Smooth muscle cell of the umbilical artery (primary cell): ENCODE results near the gene MYF6. TPM values are rescaled to one million over a fixed set of nuclear protein-coding genes. Genes with fewer than 3 reads are reported as not detected.

Source experiments
- total RNA-seq: library from RNA; depleted of rRNA; stranded (reverse); fragments of >200 nt; gene quantifications from 2 replicates; pipeline ENCODE4 v1.2.3, GENCODE V29; 2014

The MYF6 gene
- total RNA-seq: not detected in 2 replicates

DNA sequence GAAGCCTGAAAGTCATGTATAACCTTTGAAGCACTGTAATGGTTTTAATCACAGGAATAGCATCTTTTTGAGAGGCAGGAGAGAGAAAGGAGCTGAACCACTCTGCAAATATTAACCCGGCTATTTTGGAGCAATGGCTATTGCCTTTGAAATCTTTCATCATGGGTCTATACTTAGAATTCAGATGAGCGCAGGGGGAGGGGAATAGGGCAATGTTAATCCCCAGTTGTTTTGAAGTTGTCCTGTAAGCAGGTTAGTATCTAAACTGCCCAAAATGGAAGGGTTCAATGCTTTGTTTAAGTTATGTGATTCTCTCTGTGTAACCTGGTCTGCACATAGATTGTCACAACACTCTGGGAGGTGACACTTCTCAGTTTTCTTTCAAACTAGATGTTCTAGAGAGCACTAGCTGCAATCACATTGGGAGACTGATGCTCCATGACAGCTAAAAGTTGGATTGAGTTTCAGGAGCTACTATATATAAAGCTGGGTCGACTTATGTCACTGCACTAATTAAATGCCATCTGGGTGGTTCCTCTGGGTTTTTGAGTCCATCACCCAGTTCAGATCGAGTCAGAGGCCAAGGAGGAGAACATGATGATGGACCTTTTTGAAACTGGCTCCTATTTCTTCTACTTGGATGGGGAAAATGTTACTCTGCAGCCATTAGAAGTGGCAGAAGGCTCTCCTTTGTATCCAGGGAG lies at the start of gene MYF6:
Gene MYF6 (plus strand): TSS at position 509 of the 704 bp plus-strand sequence. CDS start 86 bp downstream, at position 595.

DNA sequence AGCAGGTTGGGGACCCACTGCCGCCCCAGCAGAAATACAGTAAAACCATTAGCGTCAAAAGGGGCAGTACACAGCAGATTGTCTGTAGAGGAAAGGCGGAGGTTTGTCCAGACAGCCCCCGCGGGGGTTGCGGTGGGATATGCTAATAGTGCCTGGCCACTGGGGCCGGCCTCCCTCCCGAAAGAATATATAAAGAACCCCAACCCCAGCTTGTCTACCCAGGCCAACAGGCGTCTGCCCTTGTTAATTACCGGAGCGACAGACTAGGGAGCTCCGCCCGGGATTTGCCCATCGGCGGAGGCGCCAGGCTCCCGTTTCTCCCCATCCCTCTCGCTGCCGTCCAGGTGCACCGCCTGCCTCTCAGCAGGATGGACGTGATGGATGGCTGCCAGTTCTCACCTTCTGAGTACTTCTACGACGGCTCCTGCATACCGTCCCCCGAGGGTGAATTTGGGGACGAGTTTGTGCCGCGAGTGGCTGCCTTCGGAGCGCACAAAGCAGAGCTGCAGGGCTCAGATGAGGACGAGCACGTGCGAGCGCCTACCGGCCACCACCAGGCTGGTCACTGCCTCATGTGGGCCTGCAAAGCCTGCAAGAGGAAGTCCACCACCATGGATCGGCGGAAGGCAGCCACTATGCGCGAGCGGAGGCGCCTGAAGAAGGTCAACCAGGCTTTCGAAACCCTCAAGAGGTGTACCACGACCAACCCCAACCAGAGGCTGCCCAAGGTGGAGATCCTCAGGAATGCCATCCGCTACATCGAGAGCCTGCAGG lies 9.4 kb downstream of the MYF6 start, which contains the start of gene MYF5:
Gene MYF5 (plus strand): TSS at position 217 of the 774 bp plus-strand sequence. CDS start 152 bp downstream, at position 369.

Other genes with a start within 250 kb of the MYF6 start
- not detected in 2 replicates for gene MYF5, start 9.3 kb downstream of the MYF6 start, total RNA-seq
- gene LIN7A, start 230.3 kb downstream of the MYF6 start, total RNA-seq: 9.9 and 40.4 TPM in 2 replicates